CD4-positive, alpha-beta T cell treated with Interleukin-6 at 100 ng/mL for 8 hours (primary cell): ENCODE measurements around the gene DDX43.
"Not testable (repeated sequence)": the region's sequence is repeated elsewhere in the genome, so short reads cannot be mapped to it uniquely, and the experiment has no call there.

Experiments
- DNase-seq: peaks from one replicate; pipeline ENCODE4 v3.0.0-alpha.2; 2020; ENCODE audit warnings: mixed read lengths, low spot score

DDX43 gene

DNA sequence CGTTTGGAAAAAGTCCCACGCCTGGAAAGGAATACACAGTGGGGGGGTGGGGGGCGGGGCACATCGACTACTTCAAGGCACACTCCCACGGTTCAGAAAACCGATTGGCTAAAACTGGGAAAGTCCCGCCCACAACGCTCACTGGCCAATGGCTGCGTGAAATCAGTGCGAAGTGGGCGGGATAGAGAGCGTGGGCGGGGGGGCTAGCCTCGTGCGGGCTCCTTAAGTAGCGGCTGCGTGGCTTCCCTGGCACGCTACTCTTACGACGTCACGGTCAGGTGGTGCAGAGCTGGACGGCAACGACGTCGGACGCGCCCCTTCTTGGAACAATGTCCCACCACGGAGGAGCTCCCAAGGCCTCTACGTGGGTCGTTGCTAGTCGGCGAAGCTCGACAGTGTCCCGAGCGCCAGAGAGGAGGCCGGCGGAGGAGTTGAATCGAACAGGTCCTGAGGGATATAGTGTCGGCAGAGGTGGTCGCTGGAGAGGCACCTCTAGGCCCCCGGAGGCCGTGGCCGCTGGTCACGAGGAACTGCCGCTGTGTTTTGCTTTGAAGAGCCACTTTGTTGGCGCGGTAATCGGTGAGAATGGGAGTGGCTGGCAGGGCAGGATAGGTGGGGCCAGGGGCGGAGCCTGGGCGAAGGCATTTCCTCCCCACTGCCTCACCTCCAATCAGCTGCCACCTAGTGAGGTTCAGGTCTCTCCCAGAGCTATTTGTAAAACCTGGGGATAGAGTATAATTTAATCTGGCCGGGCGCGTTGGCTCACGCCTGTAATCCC is at the start of gene DDX43:
Gene DDX43 (plus strand): TSS at position 252 of the 778 bp plus-strand sequence. CDS start 78 bp downstream, at position 330.
- peak; percentile 30 for DNase-seq

DNA sequence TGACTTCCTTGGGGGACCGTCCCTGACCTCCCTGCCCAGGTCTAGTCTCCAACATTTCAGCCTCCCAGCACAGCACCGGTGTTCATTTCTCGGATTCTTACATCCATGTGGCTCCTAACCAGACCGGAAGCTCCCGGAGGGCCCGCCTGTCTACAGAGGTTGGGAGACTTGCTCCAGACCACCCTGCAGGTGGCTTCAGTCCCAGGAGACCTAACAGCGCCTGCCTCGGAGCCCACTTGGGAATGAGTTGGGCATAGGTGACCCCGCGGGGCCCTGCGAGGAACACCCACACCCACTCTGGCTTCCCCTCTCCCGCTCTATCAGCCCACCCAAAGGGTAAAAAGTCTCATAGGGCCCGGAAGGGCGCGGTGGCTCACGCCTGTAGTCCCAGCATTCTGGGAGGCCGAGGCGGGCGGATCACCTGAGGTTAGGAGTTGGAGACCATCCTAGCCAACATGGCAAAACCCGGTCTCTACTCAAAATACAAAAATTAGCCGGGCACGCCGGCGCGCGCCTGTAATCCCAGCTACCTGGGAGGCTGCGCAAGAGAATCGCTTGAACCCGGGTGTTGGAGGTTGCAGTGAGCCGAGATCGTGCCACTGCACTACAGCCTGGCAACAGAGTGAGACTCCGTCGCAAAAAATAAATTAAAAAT is 46.0 kb upstream of the DDX43 start:
- DNase-seq = no peak

DNA sequence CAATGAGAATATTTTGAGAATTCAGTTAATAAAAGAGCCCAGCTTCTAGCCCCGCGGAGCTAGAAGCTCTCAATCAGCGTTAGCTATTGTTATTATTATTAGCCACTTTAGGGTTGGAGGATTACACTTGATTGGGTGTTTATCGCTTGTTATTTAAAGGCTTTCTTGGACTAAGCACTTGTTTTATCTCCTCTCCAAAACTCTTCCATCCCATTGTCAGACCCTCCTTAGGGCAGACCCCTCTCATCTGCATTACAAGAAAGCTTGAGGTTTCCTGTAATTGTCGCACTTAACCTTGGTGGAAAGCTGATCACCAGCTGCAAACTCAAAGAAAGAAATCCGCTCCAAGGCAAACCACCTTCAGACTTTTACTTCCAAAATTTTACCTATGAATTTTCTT is 45.3 kb upstream of the DDX43 start:
- no peak for DNase-seq

GRCh38 chr6:73353636-73354593 is 40.7 kb upstream of the DDX43 start, which contains the start of gene DPPA5:
Gene DPPA5 (minus strand): TSS chr6:73354276. CDS start chr6:73354225, 51 bp downstream.
- DNase-seq = no peak

GRCh38 chr6:73362358-73362757 is 32.3 kb upstream of the DDX43 start, which contains the start of gene KHDC3L:
Gene KHDC3L (plus strand): TSS chr6:73362658. CDS start chr6:73362730, 72 bp downstream.
- DNase-seq = no peak

- no peak for DNase-seq
Observed at GRCh38 chr6:73362869-73363536, 31.6 kb upstream of the DDX43 start.

GRCh38 chr6:73363537-73363875 is 31.1 kb upstream of the DDX43 start:
- no peak for DNase-seq

GRCh38 chr6:73364121-73364520 is 30.5 kb upstream of the DDX43 start:
- no peak for DNase-seq

- DNase-seq = no peak
Observed at GRCh38 chr6:73364549-73364948, 30.1 kb upstream of the DDX43 start.

- DNase-seq = no peak
Observed at GRCh38 chr6:73367761-73368355, 26.8 kb upstream of the DDX43 start.

GRCh38 chr6:73368675-73369074 is 26.0 kb upstream of the DDX43 start:
- DNase-seq = no peak

DNA sequence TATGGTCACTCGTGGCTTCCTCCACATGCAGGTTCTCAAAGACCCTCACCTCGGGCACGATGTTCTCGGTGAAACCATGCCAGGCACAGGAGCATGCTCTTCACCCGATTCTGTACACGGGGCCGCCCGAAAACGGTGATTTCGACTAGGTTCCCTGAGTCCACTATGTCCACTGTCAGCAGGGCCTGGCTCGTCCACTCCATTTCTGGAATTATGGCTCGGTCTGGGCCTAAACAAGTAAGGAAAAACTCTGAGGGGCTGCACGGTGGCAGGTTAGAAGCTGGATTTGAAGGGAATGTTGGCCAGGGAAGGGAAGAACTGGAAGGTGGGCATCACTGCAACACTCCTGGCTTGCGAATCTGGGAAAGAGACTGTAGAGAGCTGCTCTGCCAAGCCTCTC is 25.5 kb upstream of the DDX43 start:
- no peak for DNase-seq

DNA sequence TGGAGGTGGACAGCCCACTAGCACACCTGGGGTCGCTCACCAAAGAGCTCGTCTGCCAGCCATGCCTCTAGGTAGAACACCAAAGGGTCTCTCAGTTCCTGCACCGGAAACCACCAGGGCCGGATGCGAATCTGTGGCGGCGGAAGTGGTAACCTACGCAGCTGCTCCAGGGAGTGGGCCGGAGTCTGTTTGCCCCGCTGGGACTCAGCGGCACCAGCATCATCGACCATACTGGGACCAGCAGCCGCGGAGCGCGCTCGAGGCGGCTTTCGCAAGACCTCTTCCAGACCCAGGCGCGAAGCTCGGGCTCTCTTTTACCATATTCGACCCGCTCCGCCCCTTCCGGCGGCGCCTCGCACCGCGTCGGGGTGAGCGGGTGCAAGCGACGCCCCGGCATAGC is 25.1 kb upstream of the DDX43 start, which contains the start of gene OOEP:
Gene OOEP (minus strand): TSS at position 335 of the 400 bp plus-strand sequence. CDS start 105 bp downstream, at position 230.
- DNase-seq = no peak

GRCh38 chr6:73371984-73372383 is 22.6 kb upstream of the DDX43 start:
- no peak for DNase-seq

- no peak for DNase-seq
Observed at GRCh38 chr6:73372516-73372915, 22.1 kb upstream of the DDX43 start.

GRCh38 chr6:73375216-73375615 is 19.4 kb upstream of the DDX43 start:
- no peak for DNase-seq

DNA sequence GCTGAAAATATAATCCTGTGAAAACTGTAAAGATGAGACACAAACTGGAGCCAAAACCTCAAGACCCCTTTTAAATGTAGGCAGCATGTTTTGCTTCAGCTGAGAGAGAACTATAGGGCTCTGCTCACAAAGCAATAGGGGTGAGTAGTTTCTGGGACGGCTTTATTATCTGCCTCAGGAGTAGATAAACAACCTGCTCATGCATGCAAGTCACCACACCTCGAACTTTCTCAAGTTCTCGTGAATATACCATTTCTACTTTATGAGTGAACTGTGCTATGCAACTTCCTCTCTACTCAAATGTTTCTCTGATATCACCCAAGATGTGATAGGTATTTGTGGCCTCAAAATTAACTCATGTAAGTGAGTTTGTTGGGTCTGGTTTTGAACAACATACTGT is 17.4 kb upstream of the DDX43 start:
- no peak for DNase-seq

GRCh38 chr6:73381531-73381930 is 13.1 kb upstream of the DDX43 start:
- DNase-seq = not testable (repeated sequence)

DNA sequence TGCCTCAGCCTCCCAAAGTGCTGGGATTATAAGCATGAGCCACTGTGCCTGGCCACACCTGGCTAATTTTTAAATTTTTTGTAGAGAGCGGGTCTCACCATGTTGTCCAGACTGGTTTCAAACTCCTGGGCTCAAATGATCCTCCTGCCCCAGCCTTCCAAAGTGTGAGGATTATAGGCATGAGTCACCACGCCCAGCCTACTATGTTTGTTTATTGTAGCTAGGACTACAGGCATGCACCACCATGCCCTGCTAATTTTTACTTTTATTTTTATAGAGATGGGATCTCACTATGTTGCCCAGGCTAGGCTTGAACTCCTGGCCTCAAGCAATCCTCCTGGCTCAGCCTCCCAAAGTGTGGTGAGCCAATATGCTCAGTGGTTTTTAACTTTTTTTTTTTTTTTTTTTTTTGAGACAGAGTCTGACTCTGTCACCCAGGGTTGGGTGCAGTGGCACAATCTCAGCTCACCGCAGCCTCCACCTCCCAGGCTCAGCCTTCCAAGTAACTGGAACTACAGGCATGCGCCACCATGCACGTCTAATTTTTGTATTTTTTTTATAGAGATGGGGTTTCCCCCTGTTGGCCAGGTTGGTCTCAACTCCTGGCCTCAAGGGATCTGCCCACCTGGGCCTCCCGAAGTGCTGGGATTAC is 12.0 kb upstream of the DDX43 start:
- no peak for DNase-seq

GRCh38 chr6:73388433-73388799 is 6.2 kb upstream of the DDX43 start:
- DNase-seq = no peak
